HT1080 (cell line): ENCODE results near the gene CACNA2D3. TPM values are rescaled to one million over a fixed set of nuclear protein-coding genes. Genes with fewer than 3 reads are reported as not detected.

Experiments
- DNase-seq: peaks from one replicate; pipeline ENCODE4 v3.0.0-alpha.2; 2015; ENCODE audit warnings: low read depth
- total RNA-seq: library from RNA; depleted of rRNA; stranded (reverse); fragments of >200 nt; shearing (Covaris generic); gene quantifications from 2 replicates; pipeline ENCODE4 v1.2.3, GENCODE V29; 2014

CACNA2D3 gene
- total RNA-seq, 1 experiment from 2014 or later, result 0.14 TPM

DNA sequence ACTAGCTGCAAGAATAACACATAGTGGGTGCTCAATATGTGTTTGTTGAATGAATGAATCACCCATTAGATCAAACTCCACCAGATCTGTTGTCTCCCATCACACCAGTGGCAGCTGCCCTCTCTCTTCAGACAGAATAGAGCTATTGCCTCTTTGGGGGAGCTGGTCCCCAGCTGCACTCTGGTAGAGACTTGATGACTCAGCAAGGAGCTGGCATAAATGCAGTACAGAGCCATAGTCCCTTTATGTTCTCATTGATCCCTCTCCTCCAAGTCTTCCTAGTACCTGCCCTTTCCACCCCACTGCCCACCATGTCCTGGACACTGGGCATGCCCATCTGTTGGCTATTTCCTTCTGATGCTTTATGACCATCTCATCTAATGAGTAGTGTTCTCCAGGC lies 443.6 kb downstream of the CACNA2D3 start:
- no peak for DNase-seq

DNA sequence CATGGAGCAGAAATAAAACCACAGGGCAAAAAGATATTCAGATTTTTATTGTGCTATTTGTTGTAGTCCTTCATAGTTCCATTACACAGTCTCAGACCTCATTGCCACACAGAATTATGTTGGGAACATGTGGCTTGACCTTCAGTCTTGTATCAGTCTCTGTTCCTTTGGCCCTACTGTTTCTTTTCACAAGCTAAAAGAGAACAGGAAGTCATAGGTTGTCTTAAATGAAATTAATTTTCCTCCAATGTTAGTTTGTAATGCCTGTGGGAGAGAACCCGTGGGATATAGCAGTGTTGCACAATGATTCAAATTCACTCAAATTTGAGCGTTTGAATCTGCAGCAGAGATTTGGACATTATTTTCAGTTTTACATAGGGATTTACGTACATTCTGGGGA lies 445.6 kb downstream of the CACNA2D3 start:
- DNase-seq, result no peak

DNA sequence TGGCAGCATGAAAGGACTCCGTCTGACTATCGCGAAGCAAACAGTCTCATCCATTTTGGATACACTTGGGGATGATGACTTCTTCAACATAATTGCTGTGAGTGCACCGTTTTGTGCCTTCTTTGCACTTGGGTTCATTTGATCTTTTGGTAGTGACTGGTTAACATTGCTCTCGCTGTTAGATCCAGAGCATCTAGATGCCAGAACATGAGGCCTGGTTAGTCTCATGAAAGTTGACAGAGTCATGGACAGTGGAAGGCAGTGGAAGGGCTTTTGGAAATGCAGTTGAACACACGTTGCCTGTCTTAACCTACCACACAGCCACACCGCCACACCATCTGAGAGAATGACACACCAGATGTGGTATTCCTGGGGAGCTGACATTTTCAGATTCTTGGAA lies 447.7 kb downstream of the CACNA2D3 start:
- no peak for DNase-seq

DNA sequence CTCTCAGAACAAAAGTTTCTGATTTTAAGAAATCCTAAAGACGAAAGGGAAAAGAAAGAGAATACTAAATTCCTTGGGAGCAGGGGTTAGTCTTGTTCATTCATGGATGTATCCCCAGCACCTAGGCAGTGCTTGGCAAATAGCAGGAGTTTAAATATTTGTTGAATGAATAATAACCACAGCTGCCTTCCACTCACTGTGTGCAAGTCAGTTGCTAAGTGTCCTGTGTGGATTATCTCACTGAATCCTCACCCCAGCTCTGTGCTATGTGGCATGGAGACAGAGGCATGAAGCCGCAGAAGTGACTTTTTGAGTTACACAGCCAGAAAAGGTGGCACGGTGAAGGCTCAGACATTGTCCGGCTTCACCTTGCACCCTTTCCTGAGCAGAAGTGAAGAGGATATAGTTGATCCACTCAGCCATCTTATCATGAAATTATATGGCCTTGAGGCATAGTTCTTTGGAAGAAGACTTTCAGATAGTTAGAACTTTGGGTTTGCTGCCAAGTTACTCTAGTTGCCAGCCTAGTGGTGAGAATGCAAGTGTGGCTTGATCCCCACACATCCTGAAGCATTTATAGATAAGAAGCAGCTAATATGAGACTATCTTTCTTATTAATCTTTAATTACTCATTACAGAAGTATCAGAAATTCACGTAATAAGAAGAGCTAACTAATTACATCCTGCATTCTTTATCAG lies 450.0 kb downstream of the CACNA2D3 start:
- no peak for DNase-seq

DNA sequence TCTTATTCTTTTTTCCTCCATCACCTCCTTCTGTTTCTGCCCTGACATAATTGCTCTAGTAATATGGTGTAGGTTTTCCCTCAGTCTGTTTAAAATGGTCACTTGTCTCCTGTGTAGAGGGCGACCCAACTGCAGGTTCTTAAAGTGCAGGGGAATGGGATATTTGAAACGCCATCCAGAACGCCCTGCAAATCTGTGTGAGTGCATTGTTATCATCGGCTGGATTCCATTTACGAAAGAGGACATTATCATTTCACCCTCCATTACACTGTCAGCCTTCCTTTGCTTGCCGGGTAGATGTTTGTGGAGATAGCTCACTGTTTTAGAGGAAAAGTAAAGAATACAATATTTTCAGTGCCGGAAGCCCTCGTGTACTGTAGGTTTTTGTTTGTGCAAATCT lies 451.5 kb downstream of the CACNA2D3 start:
- no peak for DNase-seq

DNA sequence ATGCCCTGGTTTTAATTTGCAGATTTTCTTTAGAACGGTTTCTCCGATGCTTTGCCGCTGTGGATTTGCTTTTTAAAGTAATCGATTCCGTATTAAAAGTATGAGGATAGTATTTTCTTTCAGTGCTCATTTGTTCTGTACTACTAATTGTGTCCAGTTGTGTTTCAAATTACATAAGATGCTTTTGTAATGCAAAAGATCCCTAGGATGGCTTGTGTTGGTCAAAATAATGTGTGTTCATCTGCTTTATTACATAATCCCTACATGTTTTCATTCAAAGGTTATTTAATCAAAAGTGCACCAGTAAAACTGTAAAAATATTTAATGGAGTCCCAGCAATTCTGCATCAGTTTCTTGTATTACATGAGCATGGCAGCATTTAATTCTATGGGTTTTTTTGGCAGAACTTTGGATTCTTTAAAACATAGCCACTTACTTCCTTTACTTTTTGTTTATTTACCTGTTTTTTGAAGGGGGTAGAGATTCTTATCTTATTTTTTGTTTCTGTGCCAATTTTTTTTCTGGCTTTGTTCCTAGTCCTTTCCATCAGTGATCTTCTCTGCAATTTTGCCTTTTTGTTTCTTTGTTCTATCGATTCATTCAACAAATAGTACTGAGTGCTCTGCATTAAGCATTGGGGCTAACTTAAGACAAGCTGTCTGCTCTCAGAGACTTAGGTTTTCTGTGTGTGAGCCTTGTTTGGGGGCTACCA lies 452.7 kb downstream of the CACNA2D3 start:
- no peak for DNase-seq

DNA sequence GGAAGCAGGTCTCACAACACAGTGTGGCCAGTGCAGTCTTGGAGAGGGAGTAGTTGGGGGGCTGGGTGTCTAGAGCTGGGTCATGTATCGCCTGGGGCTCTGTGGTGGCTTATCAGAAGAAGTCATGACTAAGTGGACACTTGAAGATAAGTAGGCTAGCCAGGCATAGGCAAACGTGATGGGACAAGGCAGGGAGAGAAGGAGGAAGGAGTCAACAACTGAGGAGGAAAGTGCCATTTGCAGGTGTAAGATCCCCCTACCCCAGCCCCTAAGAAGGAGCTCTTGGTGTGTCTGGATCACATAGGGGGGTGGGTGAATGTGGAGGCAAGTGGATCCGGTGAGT lies 453.2 kb downstream of the CACNA2D3 start:
- DNase-seq, result no peak

DNA sequence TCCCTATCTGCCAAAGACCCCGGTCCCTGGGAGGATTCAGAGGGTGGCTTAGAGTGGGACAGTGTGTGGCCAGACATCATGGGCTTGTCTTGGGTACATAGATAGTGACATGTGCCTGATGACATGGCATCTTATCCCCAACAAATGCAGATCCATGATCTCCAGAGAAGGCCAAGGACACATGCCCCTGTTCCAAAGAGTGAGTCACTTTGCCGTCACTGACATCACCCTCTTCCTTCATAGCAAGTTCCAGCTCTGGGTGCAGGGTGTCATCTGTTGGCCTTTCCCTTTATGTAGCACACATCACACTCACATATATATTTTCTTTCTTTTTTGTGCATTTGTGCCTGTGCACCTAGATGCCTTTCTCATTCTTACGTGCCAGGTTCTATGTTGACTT lies 455.0 kb downstream of the CACNA2D3 start:
- DNase-seq, result no peak

DNA sequence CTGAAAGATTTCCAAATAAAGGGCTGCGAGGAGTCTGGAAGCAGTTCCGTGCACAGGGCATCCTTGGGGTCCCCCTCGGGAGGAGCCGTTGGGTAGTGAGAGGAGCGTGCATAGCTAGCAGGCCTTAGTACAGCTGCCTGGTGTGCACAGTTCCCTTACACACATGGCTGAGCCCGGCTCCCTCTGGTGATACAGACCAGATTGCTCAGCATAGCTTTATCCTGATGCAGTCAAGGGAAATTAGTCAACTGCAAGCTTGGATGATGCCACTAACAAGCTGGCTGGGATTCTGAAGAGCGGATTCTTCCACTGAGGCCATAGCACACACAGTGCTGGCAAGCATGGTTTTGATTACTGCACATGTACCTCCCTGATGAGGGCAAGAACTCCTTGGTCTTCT lies 456.1 kb downstream of the CACNA2D3 start:
- no peak for DNase-seq

DNA sequence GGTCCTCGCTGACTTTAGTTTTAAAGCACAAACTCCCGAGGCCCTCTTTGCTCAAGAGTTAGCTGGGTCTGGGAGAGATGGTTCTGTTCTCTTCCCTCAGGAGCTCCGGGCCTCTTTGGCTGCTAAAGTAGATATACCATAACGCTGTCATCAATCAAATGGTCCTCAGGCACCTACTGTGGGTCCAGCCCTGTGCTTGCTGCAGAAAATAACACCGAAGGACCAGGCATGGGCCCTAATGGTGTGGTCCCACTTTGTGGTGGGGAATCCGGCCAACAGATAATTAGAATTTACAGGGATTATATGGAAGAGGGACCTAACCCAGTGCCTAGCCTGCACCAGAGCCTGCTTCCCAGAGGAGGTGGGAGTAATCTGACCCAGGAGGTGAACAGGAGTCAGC lies 458.1 kb downstream of the CACNA2D3 start:
- DNase-seq, result no peak

DNA sequence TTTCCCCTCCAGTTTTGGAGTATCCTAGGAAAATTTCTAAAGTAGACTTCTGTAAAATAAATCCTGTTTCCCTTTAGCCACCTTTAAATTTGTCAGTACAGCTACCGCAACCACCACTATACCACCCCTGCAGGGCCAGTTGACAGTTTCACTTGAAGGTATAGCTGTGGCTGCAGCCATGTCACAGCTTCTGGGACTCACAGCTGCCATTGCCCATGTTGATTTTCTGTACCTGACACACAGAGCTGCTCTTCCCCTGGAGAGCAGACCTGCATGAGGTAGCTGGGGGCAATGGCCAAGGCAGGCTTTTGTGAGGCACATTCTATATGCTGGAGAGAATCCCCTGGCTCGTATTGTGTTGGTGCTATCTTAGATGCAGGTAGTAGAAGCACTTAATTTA lies 460.1 kb downstream of the CACNA2D3 start:
- no peak for DNase-seq

DNA sequence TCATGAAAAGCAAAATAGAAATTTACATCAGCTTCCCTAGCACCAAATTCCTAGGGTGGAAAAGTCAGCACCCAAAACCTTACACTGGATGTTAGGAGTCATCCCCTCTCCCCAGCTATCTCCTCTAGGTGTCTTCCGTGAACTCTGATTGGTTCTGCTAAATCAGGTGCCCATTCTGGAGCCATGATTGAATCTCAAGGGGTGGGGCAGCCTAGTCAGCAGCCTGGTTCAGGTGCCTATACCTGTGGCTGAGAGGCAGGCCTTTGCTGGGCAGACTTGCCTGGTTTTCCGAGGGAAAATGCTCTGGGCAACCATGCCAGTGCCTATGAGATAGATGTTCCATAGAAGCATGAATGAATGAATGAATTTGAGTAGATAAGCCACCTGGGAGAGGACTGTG lies 468.8 kb downstream of the CACNA2D3 start:
- no peak for DNase-seq

DNA sequence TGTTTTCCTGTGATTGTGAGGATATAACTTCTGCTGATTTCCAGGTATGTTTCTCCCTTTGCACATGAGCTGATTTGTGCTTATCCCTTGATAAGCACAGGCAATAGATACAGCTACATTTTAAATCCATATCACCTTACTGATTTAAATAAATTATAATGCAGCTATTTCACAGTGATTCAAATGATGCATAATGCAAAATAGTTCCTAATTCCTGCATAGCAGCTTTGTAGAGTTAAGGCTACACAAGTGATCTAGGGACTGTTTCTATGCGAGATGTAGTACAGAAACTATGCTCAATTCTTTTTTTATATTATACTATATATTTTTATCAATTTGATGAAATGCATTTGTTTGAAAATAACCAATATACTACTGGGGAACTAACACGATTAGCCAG lies 471.3 kb downstream of the CACNA2D3 start:
- DNase-seq, result no peak

DNA sequence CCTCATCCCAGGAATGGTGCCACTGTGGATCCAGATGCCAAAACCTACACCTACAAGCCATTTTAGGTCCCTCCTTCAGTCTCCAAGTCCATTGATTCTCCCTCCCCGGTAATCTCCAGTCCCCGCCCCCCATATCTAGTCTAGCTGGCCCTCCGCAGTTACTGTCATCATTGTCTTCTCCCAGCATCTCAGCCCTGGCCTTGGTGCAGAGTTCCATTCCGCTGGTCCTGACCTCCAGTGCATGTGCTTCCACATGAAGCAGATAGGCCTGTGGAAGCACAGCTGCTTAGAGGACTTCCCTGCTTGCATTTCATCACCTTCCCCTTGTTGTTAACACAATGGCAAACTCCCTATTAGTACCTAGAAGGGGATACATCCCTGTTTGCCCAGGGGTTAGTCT lies 473.7 kb downstream of the CACNA2D3 start:
- no peak for DNase-seq

DNA sequence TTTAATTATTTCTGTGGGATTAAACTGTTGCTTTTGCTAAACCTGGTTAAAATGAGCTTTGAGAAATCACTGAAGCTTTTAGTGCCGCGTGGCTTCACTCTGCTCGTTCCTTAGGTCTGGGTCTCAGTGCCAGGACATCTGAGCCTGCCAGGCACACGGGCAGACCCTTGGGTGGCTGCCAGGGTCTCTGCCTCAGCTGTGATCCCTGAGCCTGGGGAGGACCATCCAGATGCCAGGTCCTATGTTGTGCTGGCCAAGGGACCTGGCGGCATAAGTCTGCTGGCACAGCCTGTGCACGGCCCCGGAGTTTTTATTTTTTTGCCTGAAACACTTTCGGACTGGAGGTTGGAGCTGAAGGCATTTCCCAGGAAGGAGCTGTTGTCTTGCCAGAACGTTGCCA lies 477.4 kb downstream of the CACNA2D3 start:
- no peak for DNase-seq

DNA sequence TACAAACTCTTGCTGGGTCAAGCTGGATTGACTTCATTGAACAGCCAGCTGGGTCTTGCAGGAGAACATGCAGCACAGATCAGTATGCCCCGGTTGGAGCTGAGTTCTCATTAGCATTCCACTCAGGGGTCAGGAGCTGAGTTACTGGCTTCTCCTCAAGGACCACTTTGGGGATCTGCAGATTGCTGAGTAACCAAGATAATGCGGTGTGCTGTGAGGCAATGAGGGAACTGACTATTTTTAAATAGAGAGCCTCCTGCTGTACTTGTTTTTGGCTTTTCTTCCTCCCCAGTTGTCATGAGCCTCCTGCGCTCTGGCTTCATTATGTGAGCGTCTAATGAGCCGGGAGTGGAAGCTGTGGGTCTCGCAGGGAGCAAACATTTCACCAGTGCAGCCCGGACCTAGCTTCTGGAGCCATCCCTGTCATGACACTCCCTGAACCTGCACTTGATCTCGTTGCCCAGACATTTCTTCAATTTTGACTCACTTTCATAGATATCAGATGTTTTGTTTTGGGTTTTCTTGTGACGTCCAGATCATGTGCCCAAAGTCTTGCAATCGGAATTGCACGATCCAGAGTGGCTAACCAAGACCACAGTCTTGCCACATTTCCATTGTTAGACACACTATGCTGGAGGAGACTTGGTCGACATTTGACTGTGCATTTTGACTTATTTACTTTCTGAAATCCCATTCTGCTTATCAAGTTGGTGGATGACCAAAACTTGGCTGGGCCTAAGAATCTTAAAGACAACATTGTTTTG lies 478.3 kb downstream of the CACNA2D3 start:
- DNase-seq, result no peak

DNA sequence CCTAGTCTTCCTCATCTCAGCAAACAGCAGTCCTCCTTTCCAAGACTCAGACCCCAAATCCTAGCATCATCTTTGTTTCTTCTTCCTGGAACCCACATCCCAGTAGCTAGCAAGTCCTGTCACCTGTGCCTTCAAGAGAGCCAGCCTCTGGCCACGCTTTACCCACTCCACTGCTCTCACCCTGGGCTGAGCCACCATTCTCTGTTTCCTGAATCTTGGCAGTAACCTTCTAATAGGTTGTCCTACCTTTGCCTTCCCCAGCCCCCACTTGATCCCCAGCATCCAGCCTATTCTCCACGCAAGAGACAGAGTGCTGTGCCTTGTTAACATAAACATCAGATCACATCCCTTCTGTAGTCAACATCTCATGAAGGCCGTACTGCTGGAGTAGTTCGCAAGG lies 482.1 kb downstream of the CACNA2D3 start:
- no peak for DNase-seq

DNA sequence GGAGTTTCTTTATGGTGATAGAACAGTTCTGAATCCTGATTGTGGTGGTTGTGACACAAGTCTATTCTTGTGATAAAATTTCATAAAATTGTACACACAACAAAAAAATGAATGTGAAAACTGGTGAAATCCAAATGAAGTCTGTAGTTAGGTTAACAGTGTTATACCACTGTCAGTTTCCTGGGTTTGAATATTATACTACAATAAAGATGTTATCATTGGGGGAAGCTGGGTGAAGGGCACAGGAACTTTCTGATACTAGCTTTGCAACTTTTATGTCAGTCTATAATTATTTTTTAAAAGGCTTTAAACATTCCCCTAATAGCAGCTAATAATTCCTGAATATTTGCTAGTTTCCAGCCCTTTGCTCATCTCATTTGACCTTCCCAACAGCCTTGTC lies 485.7 kb downstream of the CACNA2D3 start:
- no peak for DNase-seq

DNA sequence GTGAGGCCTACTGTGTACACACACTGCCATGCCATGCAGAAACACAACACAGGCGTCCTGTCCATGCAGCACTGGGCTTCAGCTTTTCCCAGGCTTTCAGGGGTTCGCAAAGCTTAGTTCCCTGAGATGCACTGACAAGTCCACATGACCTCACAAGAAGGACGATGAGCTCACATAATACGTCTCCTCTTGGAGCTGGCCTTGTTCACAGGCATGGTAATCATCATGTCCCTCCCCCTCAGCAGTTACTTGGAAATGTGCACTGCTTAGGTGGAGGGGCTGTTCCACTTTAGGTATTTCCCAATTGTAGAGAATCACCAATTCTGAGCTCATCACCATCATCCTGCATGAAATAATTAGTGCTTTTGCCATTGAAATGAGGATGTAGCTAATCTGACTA lies 496.7 kb downstream of the CACNA2D3 start:
- DNase-seq, result no peak

DNA sequence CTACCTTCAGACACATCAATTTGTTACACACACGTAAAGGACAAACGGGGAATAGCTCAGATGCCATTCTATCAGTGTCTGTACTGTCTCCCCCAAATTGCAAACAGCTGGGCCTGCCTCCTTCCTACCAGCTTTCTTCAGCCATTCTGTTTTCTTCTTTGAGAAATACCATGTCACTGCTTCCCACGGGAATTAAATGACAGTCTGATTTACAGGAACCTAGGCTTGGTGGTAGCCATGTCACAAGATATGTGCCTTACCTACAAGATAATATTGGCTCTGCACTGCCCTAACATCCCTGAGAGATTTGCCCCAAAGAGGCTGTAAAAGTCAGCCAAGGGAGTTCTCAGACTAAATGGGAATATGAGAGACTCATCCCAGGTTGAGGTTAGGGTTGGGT lies 497.2 kb downstream of the CACNA2D3 start:
- DNase-seq, result no peak

DNA sequence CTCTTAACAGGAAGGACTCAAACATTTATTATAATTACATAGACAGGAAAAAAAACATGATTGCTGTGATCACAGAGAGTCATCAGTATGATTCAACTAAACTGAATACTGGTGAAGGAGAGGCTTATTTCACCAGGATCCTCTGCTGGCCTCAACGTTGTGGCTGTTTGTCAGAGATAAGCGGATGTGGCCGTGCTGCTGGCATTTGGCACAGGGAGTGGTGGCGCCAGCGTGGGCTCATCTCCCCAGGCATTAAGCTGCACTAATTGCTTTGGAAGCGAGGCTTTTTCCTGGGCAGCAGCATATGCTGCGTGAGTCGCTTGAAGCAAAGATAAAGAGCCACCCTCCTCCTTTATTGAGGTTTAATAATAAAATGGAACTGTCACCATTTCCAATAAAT lies 498.8 kb downstream of the CACNA2D3 start:
- DNase-seq, result peak; percentile 32

DNA sequence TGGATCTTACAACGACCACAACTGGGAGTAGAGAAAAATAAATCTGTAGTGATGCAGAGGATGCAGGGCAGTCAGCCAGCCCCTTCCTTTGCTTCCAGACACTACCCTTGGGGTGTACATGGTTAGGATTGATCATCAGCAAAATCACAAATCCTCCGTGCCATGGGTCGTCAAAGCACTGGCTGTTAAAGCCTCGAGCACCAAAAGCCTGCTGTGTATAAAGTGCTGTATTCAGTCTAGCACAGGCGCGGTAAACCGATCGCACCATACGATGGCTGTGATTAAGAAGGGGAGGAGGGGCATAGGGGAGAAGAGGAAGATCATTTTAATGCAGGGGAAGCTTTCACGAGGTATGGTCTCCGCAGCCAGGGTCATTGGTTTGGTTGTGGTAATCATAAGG lies 500.3 kb downstream of the CACNA2D3 start:
- no peak for DNase-seq
